Testis (tissue), 3 donors: ENCODE measurements around the gene CBX8. TPM values are rescaled to one million over a fixed set of nuclear protein-coding genes. Genes with fewer than 3 reads are reported as not detected.

Experiments
- DNase-seq: peaks from one replicate; pipeline ENCODE4 v3.0.0-alpha.2; 2019
- H3K27ac ChIP-seq, 2 donors: fragments of 200-600 bp; sonication (generic); one replicate each; pipeline ENCODE4 v1.5.1; 2019
- H3K27me3 ChIP-seq: fragments of 200-600 bp; sonication (generic); one replicate; pipeline ENCODE4 v1.5.1; 2019
- H3K36me3 ChIP-seq: fragments of 200-600 bp; sonication (generic); one replicate; pipeline ENCODE4 v1.5.1; 2017; ENCODE audit warnings: low read depth; ENCODE audit errors: missing control alignments
- H3K4me1 ChIP-seq: fragments of 200-600 bp; sonication (generic); one replicate; pipeline ENCODE4 v1.5.1; 2019
- H3K4me3 ChIP-seq, 2 donors: fragments of 200-600 bp; sonication (generic); one replicate each; pipeline ENCODE4 v1.5.1; 2017 to 2019
- H3K9me3 ChIP-seq: fragments of 200-600 bp; sonication (generic); one replicate; pipeline ENCODE4 v1.5.1; 2017
- CTCF ChIP-seq, 3 experiments: fragments of 450-650 bp in 2 of 3; fragments of 200-600 bp in 1 of 3; sonication (generic) in 1 of 3; IDR thresholded peaks; one replicate each; pipeline ENCODE4 v1.5.1; 2016 to 2019; ENCODE audit warnings: antibody characterized with exemption in 3 of 3, mild to moderate bottlenecking in 2 of 3, moderate library complexity in 1 of 3
- POLR2A ChIP-seq: fragments of 450-650 bp; IDR thresholded peaks from one replicate; pipeline ENCODE4 v1.6.1; 2017; ENCODE audit warnings: antibody characterized with exemption, mild to moderate bottlenecking, moderate library complexity
- WGBS, 2 donors: methylation state at CpG; one replicate each; pipeline ENCODE4 v1.1.5; 2018; 5-methylcytosine and 5-hydroxymethylcytosine counted together
- intact Hi-C: fragments of 100-400 bp; cut with DNase I; formaldehyde crosslinking; loops from one replicate; pipeline ENCODE4 v1.15.1; 2023; ENCODE audit warnings: low total_unique reads
- polyA plus RNA-seq: library from polyadenylated mRNA; stranded (reverse); fragments of 350-450 nt; fragmentation: Illumina TruSeq; extraction: RNeasy Lipid Tissue Mini Kit (QIAGEN cat#74804); gene quantifications from one replicate; pipeline ENCODE4 v1.2.3, GENCODE V29; 2014; ENCODE audit warnings: low read depth, low replicate concordance; ENCODE audit not compliant: insufficient read depth
- total RNA-seq, 2 donors: library from RNA; depleted of rRNA; stranded (reverse); fragments of >200 nt; gene quantifications; one replicate each; pipeline ENCODE4 v1.2.3, GENCODE V29; 2016

The CBX8 gene
- total and polyA plus RNA-seq, 3 donors from 2014 or later, result 13.8 to 22.4 (median 13.9) TPM

GRCh38 chr17:79792341-79792871 is 4.5 kb downstream of the CBX8 start:
- Histone ChIP-seq H3K27me3 (peaks cover 4% of the 10 kb centered on the region), H3K36me3 (no peaks in the 10 kb centered on the region), H3K27ac (no peak overlapping the region), H3K4me1 (peaks cover 13% of the 10 kb centered on the region), H3K9me3 (no peaks in the 10 kb centered on the region), H3K4me3 (peak overlapping the region in 1 of 2 donors; percentile 29)
- WGBS, 2 donors, result 37 to 46% methylated on average over 22 of the region's 22 CpGs
- intact Hi-C loops, result no loop called here
- no peak for TF ChIP-seq CTCF (IDR thresholded peaks at IDR 0.05)
- no peak for TF ChIP-seq POLR2A
- no peak for DNase-seq

- no peak overlapping the region for H3K27ac ChIP-seq
- no peaks in the 10 kb centered on the region for H3K9me3 ChIP-seq
- intact Hi-C loops, result no loop called here
- WGBS, 2 donors, result 12 to 20% methylated on average over 11 to 26 of the region's 26 CpGs
- TF ChIP-seq CTCF (IDR thresholded peaks at IDR 0.05), result no peak
- H3K4me3 ChIP-seq, result no peak overlapping the region
- H3K36me3 ChIP-seq, result no peaks in the 10 kb centered on the region
- H3K27me3 ChIP-seq, result peaks cover 4% of the 10 kb centered on the region
- DNase-seq, result no peak
- peaks cover 13% of the 10 kb centered on the region for H3K4me1 ChIP-seq
These were observed 5.1 kb downstream of the CBX8 start for GRCh38 chr17:79791735-79792161.

- Histone ChIP-seq H3K4me1 (peaks cover 9% of the 10 kb centered on the region), H3K4me3 (no peak overlapping the region), H3K27ac (no peak overlapping the region), H3K27me3 (peaks cover 4% of the 10 kb centered on the region), H3K36me3 (no peaks in the 10 kb centered on the region), H3K9me3 (no peaks in the 10 kb centered on the region)
- intact Hi-C loops, result no loop called here
- WGBS, 2 donors, result 10 to 15% methylated on average over 15 to 68 of the region's 68 CpGs
- TF ChIP-seq POLR2A (no peak), CTCF (IDR thresholded peaks at IDR 0.05) (no peak)
- DNase-seq, result no peak
These were observed 5.8 kb downstream of the CBX8 start for GRCh38 chr17:79790805-79791734.

- Histone ChIP-seq H3K36me3 (no peaks in the 10 kb centered on the region), H3K4me3 (peak overlapping the region in 1 of 2 donors; percentile 1), H3K9me3 (no peaks in the 10 kb centered on the region), H3K27me3 (peaks cover 4% of the 10 kb centered on the region), H3K27ac (no peak overlapping the region), H3K4me1 (peaks cover 4% of the 10 kb centered on the region)
- TF ChIP-seq CTCF (IDR thresholded peaks at IDR 0.05) (peak; percentile 50 to 80 (median 74)), POLR2A (no peak)
- DNase-seq, result no peak
- intact Hi-C loops, result no loop called here
- WGBS, 2 donors, result 3 to 5% methylated on average over 8 to 60 of the region's 74 CpGs
These were observed 6.7 kb downstream of the CBX8 start for GRCh38 chr17:79789943-79790804.
